Immature natural killer cell (primary cell): ENCODE results near the gene SCARB1. TPM values are rescaled to one million over a fixed set of nuclear protein-coding genes. Genes with fewer than 3 reads are reported as not detected.

Experiments
- DNase-seq, 3 donors: peaks; one replicate each; pipeline ENCODE4 v3.0.0; 2022; ENCODE audit warnings: mixed read lengths in 1 of 3
- H3K27ac Mint-ChIP-seq, 6 donors: one replicate each; pipeline ENCODE4 v1.8.0; 2020; ENCODE audit warnings: mixed read lengths in 6 of 6, mild to moderate bottlenecking in 5 of 6, inconsistent platforms in 4 of 6, moderate library complexity in 3 of 6
- H3K27me3 Mint-ChIP-seq, 3 donors: one replicate each; pipeline ENCODE4 v1.8.0; 2020 to 2021; ENCODE audit warnings: low read depth in 3 of 3, mild to moderate bottlenecking in 3 of 3, mixed read lengths in 3 of 3, moderate library complexity in 3 of 3, inconsistent platforms in 1 of 3
- H3K36me3 Mint-ChIP-seq, 3 donors: one replicate each; pipeline ENCODE4 v1.8.0; 2020; ENCODE audit warnings: mixed read lengths in 3 of 3, inconsistent platforms in 2 of 3, mild to moderate bottlenecking in 2 of 3
- H3K4me1 Mint-ChIP-seq, 2 donors: one replicate each; pipeline ENCODE4 v1.8.0; 2020; ENCODE audit warnings: inconsistent platforms in 2 of 2, mild to moderate bottlenecking in 2 of 2, mixed read lengths in 2 of 2, moderate library complexity in 1 of 2
- H3K4me3 Mint-ChIP-seq, 5 donors: one replicate each; pipeline ENCODE4 v1.8.0; 2020; ENCODE audit warnings: mild to moderate bottlenecking in 5 of 5, mixed read lengths in 5 of 5, inconsistent platforms in 3 of 5, moderate library complexity in 3 of 5
- H3K9me3 Mint-ChIP-seq, 6 donors: one replicate each; pipeline ENCODE4 v1.8.0; 2020; ENCODE audit warnings: mild to moderate bottlenecking in 6 of 6, mixed read lengths in 6 of 6, inconsistent platforms in 4 of 6, moderate library complexity in 3 of 6
- polyA plus RNA-seq, 3 donors: library from polyadenylated mRNA; unstranded; fragments of 300-500 nt; fragmentation: Illumina TruSeq; gene quantifications; one replicate each; pipeline ENCODE4 v1.2.3, GENCODE V29; 2021

Gene SCARB1
- polyA plus RNA-seq, 3 donors from 2014 or later = 1.3 to 10.5 (median 2.4) TPM

GRCh38 chr12:124774054-124774461, 89.6 kb downstream of the SCARB1 start:
- H3K27ac Mint-ChIP-seq = peak overlapping the region in 1 of 6 donors; percentile 42
- H3K27me3 Mint-ChIP-seq = peaks cover 0 to 6% (median 4%) of the 10 kb centered on the region in 3 donors
- peaks cover 11 to 18% of the 10 kb centered on the region in 2 donors for H3K4me1 Mint-ChIP-seq
- peak overlapping the region in 4 of 5 donors; percentile 5 to 80 (median 36) for H3K4me3 Mint-ChIP-seq
- H3K9me3 Mint-ChIP-seq = no peaks in the 10 kb centered on the region
- no peaks in the 10 kb centered on the region for H3K36me3 Mint-ChIP-seq
- DNase-seq = no peak

GRCh38 chr12:124772289-124773170, 91.1 kb downstream of the SCARB1 start:
- Mint-ChIP-seq H3K9me3 (no peaks in the 10 kb centered on the region), H3K4me1 (peaks cover 11 to 18% of the 10 kb centered on the region in 2 donors), H3K36me3 (no peaks in the 10 kb centered on the region), H3K4me3 (no peak overlapping the region), H3K27me3 (peaks cover 0 to 6% (median 4%) of the 10 kb centered on the region in 3 donors), H3K27ac (peak overlapping the region in 1 of 6 donors; percentile 36)
- DNase-seq = no peak

GRCh38 chr12:124771462-124772288, 92.0 kb downstream of the SCARB1 start:
- Mint-ChIP-seq H3K36me3 (no peaks in the 10 kb centered on the region), H3K27ac (peak overlapping the region in 2 of 6 donors; percentile 9 to 53), H3K9me3 (no peaks in the 10 kb centered on the region), H3K4me1 (peaks cover 15 to 26% of the 10 kb centered on the region in 2 donors), H3K27me3 (peaks cover 7 to 10% (median 8%) of the 10 kb centered on the region in 3 donors), H3K4me3 (no peak overlapping the region)
- DNase-seq = peak; percentile 66 to 71 (median 67)

GRCh38 chr12:124770728-124771127, 92.9 kb downstream of the SCARB1 start:
- Mint-ChIP-seq H3K36me3 (no peaks in the 10 kb centered on the region), H3K27ac (no peak overlapping the region), H3K9me3 (peaks cover 0 to under 1% (median under 1%) of the 10 kb centered on the region in 6 donors), H3K4me1 (peaks cover 15 to 28% of the 10 kb centered on the region in 2 donors), H3K4me3 (no peak overlapping the region), H3K27me3 (peaks cover 7 to 15% (median 8%) of the 10 kb centered on the region in 3 donors)
- DNase-seq = no peak

- H3K9me3 Mint-ChIP-seq = peaks cover 0 to 8% (median 6%) of the 10 kb centered on the region in 6 donors
- peak overlapping the region in 1 of 6 donors; percentile 23 for H3K27ac Mint-ChIP-seq
- no peak for DNase-seq
- H3K36me3 Mint-ChIP-seq = no peaks in the 10 kb centered on the region
- H3K27me3 Mint-ChIP-seq = peaks cover 8 to 19% (median 9%) of the 10 kb centered on the region in 3 donors
- H3K4me3 Mint-ChIP-seq = no peak overlapping the region
- H3K4me1 Mint-ChIP-seq = peaks cover 14 to 25% of the 10 kb centered on the region in 2 donors
These were observed 93.7 kb downstream of the SCARB1 start for GRCh38 chr12:124769881-124770512.

GRCh38 chr12:124769163-124769530, 94.5 kb downstream of the SCARB1 start:
- no peak overlapping the region for H3K4me3 Mint-ChIP-seq
- peaks cover 9 to 23% of the 10 kb centered on the region in 2 donors for H3K4me1 Mint-ChIP-seq
- H3K27ac Mint-ChIP-seq = no peak overlapping the region
- H3K27me3 Mint-ChIP-seq = peaks cover 8 to 21% (median 16%) of the 10 kb centered on the region in 3 donors
- peaks cover 0 to 16% (median 13%) of the 10 kb centered on the region in 6 donors for H3K9me3 Mint-ChIP-seq
- no peak for DNase-seq
- peaks cover 0 to 3% (median 0%) of the 10 kb centered on the region in 3 donors for H3K36me3 Mint-ChIP-seq

GRCh38 chr12:124768452-124769162, 95.1 kb downstream of the SCARB1 start:
- Mint-ChIP-seq H3K27me3 (peaks cover 11 to 21% (median 20%) of the 10 kb centered on the region in 3 donors), H3K9me3 (peaks cover 3 to 21% (median 14%) of the 10 kb centered on the region in 6 donors), H3K4me1 (peaks cover 12 to 27% of the 10 kb centered on the region in 2 donors), H3K4me3 (no peak overlapping the region), H3K27ac (no peak overlapping the region), H3K36me3 (peaks cover 0 to 3% (median 0%) of the 10 kb centered on the region in 3 donors)
- DNase-seq = no peak

- peak; percentile 74 to 80 (median 75) for DNase-seq
- Mint-ChIP-seq H3K4me3 (no peak overlapping the region), H3K9me3 (peaks cover 4 to 22% (median 14%) of the 10 kb centered on the region in 6 donors), H3K36me3 (peaks cover 0 to 3% (median 0%) of the 10 kb centered on the region in 3 donors), H3K27ac (peak overlapping the region in 3 of 6 donors; percentile 5 to 73 (median 9)), H3K4me1 (peaks cover 22 to 40% of the 10 kb centered on the region in 2 donors), H3K27me3 (peaks cover 19 to 28% (median 24%) of the 10 kb centered on the region in 3 donors)
These were observed 96.4 kb downstream of the SCARB1 start for GRCh38 chr12:124767066-124767821.

- Mint-ChIP-seq H3K27me3 (peaks cover 21 to 33% (median 25%) of the 10 kb centered on the region in 3 donors), H3K4me3 (no peak overlapping the region), H3K9me3 (peaks cover 4 to 22% (median 14%) of the 10 kb centered on the region in 6 donors), H3K36me3 (peaks cover 0 to 3% (median 0%) of the 10 kb centered on the region in 3 donors), H3K27ac (peak overlapping the region in 2 of 6 donors; percentile 9 to 73), H3K4me1 (peaks cover 20 to 41% of the 10 kb centered on the region in 2 donors)
- no peak for DNase-seq
These were observed 97.0 kb downstream of the SCARB1 start for GRCh38 chr12:124766727-124767065.

GRCh38 chr12:124765581-124766489, 97.8 kb downstream of the SCARB1 start:
- Mint-ChIP-seq H3K4me3 (no peak overlapping the region), H3K27me3 (peaks cover 26 to 33% (median 30%) of the 10 kb centered on the region in 3 donors), H3K27ac (no peak overlapping the region), H3K9me3 (peaks cover 4 to 22% (median 14%) of the 10 kb centered on the region in 6 donors), H3K36me3 (peaks cover 0 to 3% (median 0%) of the 10 kb centered on the region in 3 donors), H3K4me1 (peaks cover 20 to 41% of the 10 kb centered on the region in 2 donors)
- no peak for DNase-seq

- no peak overlapping the region for H3K27ac Mint-ChIP-seq
These were observed 98.6 kb downstream of the SCARB1 start for GRCh38 chr12:124764870-124765580.

More at GRCh38 chr12:124764870-124765580, 98.6 kb downstream of the SCARB1 start:
- H3K27me3 Mint-ChIP-seq = peaks cover 32 to 37% (median 33%) of the 10 kb centered on the region in 3 donors
- H3K4me1 Mint-ChIP-seq = peaks cover 20 to 41% of the 10 kb centered on the region in 2 donors
- H3K4me3 Mint-ChIP-seq = no peak overlapping the region
- no peak for DNase-seq
- peaks cover 4 to 22% (median 14%) of the 10 kb centered on the region in 6 donors for H3K9me3 Mint-ChIP-seq
- peaks cover 0 to 3% (median 0%) of the 10 kb centered on the region in 3 donors for H3K36me3 Mint-ChIP-seq
